Mucosa of rectum (tissue), 2 donors: ENCODE data around the gene ABI1.

ENCODE experiments used
- H3K27ac ChIP-seq, 2 donors: one replicate each; pipeline ENCODE4 v1.7.0; 2013; ENCODE audit warnings: inconsistent platforms in 2 of 2, low read depth in 2 of 2, low read length in 2 of 2
- H3K27me3 ChIP-seq, 2 donors: one replicate each; pipeline ENCODE4 v1.7.0; 2013; ENCODE audit warnings: low read length in 2 of 2; ENCODE audit not compliant: control insufficient read depth in 2 of 2, insufficient read depth in 2 of 2
- H3K36me3 ChIP-seq, 2 donors: one replicate each; pipeline ENCODE4 v1.7.0; 2013; ENCODE audit warnings: low read length in 2 of 2; ENCODE audit not compliant: control insufficient read depth in 2 of 2, insufficient read depth in 2 of 2
- H3K4me1 ChIP-seq, 2 donors: one replicate each; pipeline ENCODE4 v1.7.0; 2013; ENCODE audit warnings: low read length in 2 of 2, mild to moderate bottlenecking in 1 of 2; ENCODE audit not compliant: control insufficient read depth in 2 of 2, insufficient read depth in 2 of 2
- H3K4me3 ChIP-seq, 2 donors: one replicate each; pipeline ENCODE4 v1.7.0; 2013; ENCODE audit warnings: low read length in 2 of 2
- H3K9ac ChIP-seq, 2 donors: one replicate each; pipeline ENCODE4 v1.7.0; 2013; ENCODE audit warnings: low read length in 2 of 2, low read depth in 1 of 2, mild to moderate bottlenecking in 1 of 2
- H3K9me3 ChIP-seq, 2 donors: one replicate each; pipeline ENCODE4 v1.7.0; 2013; ENCODE audit warnings: low read length in 2 of 2; ENCODE audit not compliant: control insufficient read depth in 2 of 2
- donor health status: healthy.
- donor health status: Normal muscosa, but diverticular disease.

ABI1 gene

GRCh38 chr10:26831936-26832335 lies 28.8 kb downstream of the ABI1 start:
- H3K27me3 ChIP-seq: no peaks in the 10 kb centered on the region
- no peaks in the 10 kb centered on the region for H3K4me1 ChIP-seq
- no peak overlapping the region for H3K9ac ChIP-seq
- no peak overlapping the region for H3K27ac ChIP-seq
- no peak overlapping the region for H3K4me3 ChIP-seq
- H3K36me3 ChIP-seq: no peaks in the 10 kb centered on the region
- H3K9me3 ChIP-seq: no peaks in the 10 kb centered on the region

DNA sequence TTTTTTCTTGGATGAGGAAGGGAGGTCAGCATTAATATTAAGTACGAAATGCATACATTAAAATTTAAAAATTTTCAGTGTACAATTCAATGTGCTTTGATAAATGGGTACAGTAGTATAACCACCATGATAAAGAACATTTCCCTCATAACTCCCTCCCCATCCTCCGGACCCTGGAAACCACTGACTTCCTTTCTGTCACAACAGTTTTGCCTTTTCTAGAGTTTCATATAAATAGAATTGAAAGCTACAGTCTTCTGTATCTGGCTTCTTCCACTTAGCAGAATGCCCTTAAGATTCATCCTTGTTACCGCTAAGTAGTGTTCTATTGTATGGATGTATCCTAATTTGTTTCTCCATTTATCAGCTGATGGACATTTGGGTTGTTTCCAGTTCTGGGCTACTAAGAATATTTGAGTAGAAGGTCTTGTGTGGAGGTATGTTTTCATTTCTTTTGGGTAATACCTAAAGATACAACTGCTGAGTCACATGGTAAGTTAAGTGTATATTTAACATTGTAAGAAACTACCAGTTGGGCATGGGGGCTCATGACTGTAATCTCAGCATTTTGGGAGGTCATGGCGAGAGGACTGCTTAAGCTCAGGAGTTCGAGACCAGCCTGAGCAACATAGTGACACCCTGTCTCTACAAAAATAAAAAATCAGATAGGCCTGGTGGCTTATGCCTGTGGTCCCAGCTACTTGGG lies 30.8 kb downstream of the ABI1 start:
- Histone ChIP-seq H3K4me1 (no peaks in the 10 kb centered on the region), H3K27me3 (no peaks in the 10 kb centered on the region)

GRCh38 chr10:26824015-26824690 lies 36.6 kb downstream of the ABI1 start:
- no peak overlapping the region for H3K9ac ChIP-seq
- peaks cover 2 to 3% of the 10 kb centered on the region in 2 donors for H3K36me3 ChIP-seq
- H3K4me3 ChIP-seq: no peak overlapping the region
- no peaks in the 10 kb centered on the region for H3K27me3 ChIP-seq
- H3K9me3 ChIP-seq: no peaks in the 10 kb centered on the region
- no peaks in the 10 kb centered on the region for H3K4me1 ChIP-seq
- H3K27ac ChIP-seq: no peak overlapping the region

More for the DNA sequence above, 30.8 kb downstream of the ABI1 start:
- H3K27ac ChIP-seq: no peak overlapping the region
- H3K36me3 ChIP-seq: no peaks in the 10 kb centered on the region
- no peak overlapping the region for H3K9ac ChIP-seq
- H3K9me3 ChIP-seq: no peaks in the 10 kb centered on the region
- H3K4me3 ChIP-seq: no peak overlapping the region

DNA sequence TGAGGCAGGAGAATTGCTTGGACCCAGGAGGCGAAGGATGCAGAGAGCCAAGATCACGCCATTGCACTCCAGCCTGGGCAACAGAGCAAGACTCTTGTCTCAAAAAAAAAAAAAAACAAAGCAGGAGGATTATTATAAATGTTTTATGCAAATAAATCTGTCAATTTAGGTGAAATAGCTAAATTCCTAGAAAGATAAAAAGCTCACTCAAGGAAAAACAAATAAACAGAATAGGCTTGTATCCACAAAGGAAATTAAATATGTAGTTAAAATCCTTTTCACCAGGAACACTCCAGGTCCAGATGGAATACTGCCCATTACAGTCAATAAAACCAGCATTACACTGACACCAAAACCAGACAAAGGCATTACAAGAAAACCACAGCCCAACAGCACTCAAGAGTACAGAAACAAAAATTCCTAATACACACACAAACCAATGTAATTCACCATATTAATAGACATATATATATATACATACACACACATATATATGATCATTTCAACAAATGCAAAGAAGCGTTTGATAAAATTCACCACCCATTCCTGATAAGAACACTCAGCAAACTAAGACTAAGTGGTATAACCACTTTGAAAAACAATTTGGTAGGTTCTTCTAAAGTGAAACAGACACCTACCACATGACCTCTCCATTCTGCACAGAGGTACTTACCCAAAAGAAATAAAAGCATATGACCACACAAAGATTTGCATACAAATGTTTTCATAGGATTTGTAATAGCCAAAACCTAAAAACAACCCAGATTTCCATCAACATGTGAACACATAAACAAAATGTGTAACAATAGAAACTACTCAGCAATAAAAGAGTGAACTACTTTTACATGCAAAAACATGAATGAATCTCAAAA lies 38.8 kb downstream of the ABI1 start:
- Histone ChIP-seq H3K36me3 (peaks cover 2 to 3% of the 10 kb centered on the region in 2 donors), H3K4me3 (no peak overlapping the region), H3K27ac (no peak overlapping the region), H3K4me1 (no peaks in the 10 kb centered on the region), H3K9me3 (no peaks in the 10 kb centered on the region), H3K27me3 (no peaks in the 10 kb centered on the region), H3K9ac (no peak overlapping the region)

DNA sequence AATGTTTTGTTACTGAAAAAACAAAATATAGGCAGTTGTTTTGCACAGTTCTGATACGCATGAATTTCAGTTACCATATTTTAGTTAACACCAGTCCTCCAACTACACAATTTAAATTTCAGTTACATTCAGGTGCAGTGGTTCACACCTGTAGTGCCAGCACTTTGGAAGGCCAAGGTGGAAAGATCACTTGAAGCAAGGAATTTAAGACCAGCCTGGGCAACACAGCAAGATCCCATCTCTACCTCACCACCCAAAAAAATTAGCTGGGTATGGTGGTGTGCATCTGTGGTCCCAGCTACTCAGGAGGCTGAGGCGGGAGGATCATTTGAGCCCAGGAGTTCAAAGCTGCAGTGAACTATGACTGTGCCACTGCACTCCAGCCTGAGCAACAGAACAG lies 45.3 kb downstream of the ABI1 start:
- no peaks in the 10 kb centered on the region for H3K36me3 ChIP-seq
- H3K27me3 ChIP-seq: no peaks in the 10 kb centered on the region
- no peak overlapping the region for H3K27ac ChIP-seq
- no peak overlapping the region for H3K4me3 ChIP-seq
- H3K4me1 ChIP-seq: no peaks in the 10 kb centered on the region
- no peak overlapping the region for H3K9ac ChIP-seq
- no peaks in the 10 kb centered on the region for H3K9me3 ChIP-seq

DNA sequence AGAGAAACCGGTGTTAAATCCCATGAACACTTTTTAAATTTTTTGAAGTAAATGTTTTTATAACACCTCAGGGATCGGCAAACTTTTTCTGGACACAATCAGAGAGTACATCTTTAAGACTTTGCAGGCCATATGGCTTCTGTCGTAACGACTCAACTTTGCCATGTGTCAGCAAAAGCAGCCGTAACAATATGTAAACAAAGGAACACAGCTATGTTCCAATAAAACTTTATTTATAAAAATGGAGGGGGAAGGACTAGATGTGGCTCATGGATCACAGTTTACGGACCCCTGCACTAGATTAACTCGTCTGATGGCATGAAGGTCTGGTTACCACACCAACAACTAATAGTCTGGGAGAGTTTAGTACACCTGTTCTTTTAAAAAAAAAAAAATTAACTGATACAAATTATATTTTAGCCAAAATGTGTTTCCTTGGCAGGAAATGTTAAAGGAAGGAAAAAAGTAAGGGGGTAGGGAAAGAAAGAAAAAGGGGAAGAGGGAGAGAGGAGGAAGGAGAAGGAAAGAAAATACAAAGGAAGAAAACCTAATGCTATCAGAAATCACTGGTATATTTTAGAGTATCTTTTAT lies 50.2 kb downstream of the ABI1 start:
- Histone ChIP-seq H3K27ac (no peak overlapping the region), H3K36me3 (no peaks in the 10 kb centered on the region), H3K4me1 (peaks cover 2 to 5% of the 10 kb centered on the region in 2 donors), H3K9ac (no peak overlapping the region), H3K27me3 (no peaks in the 10 kb centered on the region), H3K4me3 (no peak overlapping the region), H3K9me3 (no peaks in the 10 kb centered on the region)

GRCh38 chr10:26809973-26810372 lies 50.8 kb downstream of the ABI1 start:
- Histone ChIP-seq H3K27ac (no peak overlapping the region), H3K4me3 (no peak overlapping the region), H3K9ac (no peak overlapping the region), H3K9me3 (no peaks in the 10 kb centered on the region), H3K4me1 (peaks cover 5 to 7% of the 10 kb centered on the region in 2 donors), H3K27me3 (no peaks in the 10 kb centered on the region), H3K36me3 (no peaks in the 10 kb centered on the region)

- no peak overlapping the region for H3K9ac ChIP-seq
- H3K27me3 ChIP-seq: no peaks in the 10 kb centered on the region
- H3K27ac ChIP-seq: no peak overlapping the region
- H3K4me1 ChIP-seq: peaks cover 5 to 16% of the 10 kb centered on the region in 2 donors
- H3K4me3 ChIP-seq: no peak overlapping the region
- no peaks in the 10 kb centered on the region for H3K36me3 ChIP-seq
- H3K9me3 ChIP-seq: no peaks in the 10 kb centered on the region
Observed at GRCh38 chr10:26807532-26807931, 53.2 kb downstream of the ABI1 start.

DNA sequence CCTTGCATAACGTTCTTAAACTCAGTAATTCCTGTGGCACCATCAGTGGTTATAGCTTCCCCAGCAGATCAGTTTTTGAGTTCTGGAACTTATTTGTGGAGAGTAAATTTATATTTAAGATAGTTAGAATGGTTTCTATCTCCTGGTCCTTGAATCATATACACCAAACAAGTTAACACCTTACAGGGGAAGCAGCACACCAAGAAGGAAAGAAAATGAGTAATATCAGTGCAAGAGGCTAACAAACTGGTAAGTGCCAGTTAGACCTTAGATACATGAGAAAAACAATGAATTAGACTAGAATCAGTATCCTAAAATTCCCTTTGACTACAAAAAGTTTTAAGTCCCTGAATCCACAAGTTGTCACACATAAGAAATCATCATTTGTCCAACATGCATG lies 54.2 kb downstream of the ABI1 start:
- Histone ChIP-seq H3K36me3 (no peaks in the 10 kb centered on the region), H3K4me1 (peaks cover 5 to 16% of the 10 kb centered on the region in 2 donors)

More for the DNA sequence above, 54.2 kb downstream of the ABI1 start:
- Histone ChIP-seq H3K27me3 (no peaks in the 10 kb centered on the region), H3K4me3 (no peak overlapping the region), H3K27ac (no peak overlapping the region), H3K9me3 (no peaks in the 10 kb centered on the region), H3K9ac (no peak overlapping the region)
